ENCODE measurements around the gene PLEKHB2. TPM values are rescaled to one million over a fixed set of nuclear protein-coding genes. Genes with fewer than 3 reads are reported as not detected.
"Not testable (repeated sequence)": the region's sequence is repeated elsewhere in the genome, so short reads cannot be mapped to it uniquely, and the experiment has no call there.

PLEKHB2 gene
- total RNA-seq, 2 donors from 2014 or later, result 40.1 to 42.0 TPM

DNA sequence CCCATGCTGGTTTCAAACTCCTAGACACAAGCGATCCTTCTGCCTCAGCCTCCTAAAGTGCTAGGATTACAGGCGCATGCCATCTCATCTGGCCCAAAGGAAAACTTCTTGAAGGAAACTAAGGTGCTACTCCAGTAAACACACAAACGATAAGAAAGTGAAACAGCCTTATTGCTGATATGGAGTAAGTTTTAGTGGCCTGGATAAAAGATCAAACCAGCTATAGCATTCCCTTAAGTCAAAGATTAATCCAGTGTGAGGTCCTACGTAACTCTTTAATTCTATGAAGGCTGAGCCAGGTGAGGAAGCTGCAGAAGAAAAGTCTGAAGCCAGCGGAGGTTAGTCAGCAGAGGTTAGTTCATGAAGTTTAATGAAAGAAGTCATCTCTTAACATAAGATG is 63.4 kb downstream of the PLEKHB2 start:
- ATAC-seq (ENCODE audit: insufficient number of reproducible peaks, low FRiP score, low read depth), result no peak
- Histone ChIP-seq H3K36me3 (no peaks in the 10 kb centered on the region), H3K4me3 (no peak overlapping the region), H3K27me3 (replicated peaks; ENCODE audit: insufficient read depth) (no peaks in the 10 kb centered on the region), H3K9me3 (no peaks in the 10 kb centered on the region), H3K4me1 (ENCODE audit: control insufficient read depth in 1 of 2, low read depth in 2 of 2) (no peaks in the 10 kb centered on the region), H3K27ac (no peak overlapping the region)
- TF ChIP-seq, protein P1, sequence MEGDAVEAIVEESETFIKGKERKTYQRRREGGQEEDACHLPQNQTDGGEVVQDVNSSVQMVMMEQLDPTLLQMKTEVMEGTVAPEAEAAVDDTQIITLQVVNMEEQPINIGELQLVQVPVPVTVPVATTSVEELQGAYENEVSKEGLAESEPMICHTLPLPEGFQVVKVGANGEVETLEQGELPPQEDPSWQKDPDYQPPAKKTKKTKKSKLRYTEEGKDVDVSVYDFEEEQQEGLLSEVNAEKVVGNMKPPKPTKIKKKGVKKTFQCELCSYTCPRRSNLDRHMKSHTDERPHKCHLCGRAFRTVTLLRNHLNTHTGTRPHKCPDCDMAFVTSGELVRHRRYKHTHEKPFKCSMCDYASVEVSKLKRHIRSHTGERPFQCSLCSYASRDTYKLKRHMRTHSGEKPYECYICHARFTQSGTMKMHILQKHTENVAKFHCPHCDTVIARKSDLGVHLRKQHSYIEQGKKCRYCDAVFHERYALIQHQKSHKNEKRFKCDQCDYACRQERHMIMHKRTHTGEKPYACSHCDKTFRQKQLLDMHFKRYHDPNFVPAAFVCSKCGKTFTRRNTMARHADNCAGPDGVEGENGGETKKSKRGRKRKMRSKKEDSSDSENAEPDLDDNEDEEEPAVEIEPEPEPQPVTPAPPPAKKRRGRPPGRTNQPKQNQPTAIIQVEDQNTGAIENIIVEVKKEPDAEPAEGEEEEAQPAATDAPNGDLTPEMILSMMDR (IDR thresholded peaks at IDR 0.05), result no peak
- DNase-seq (ENCODE audit: low spot score), result no peak

DNA sequence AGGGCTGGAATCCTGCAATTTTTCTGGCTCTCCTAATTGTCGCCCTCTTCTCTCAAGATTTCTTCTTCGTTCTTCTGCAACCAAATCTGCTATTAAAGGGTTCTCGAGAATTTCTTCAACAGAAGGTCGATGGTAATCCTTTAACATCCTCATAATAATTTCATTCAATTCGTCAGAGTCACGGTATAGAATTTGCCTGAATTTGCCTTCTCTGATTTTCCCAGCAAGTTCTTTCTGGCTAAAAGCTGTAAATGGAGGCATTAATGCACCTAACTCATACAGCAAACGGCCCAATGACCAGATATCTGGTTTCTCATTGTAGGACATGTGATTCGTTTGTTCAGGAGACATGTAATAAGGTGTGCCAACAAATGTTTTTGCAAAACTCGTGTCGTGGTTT is 72.9 kb downstream of the PLEKHB2 start:
- not testable (repeated sequence) for ATAC-seq (ENCODE audit: insufficient number of reproducible peaks, low FRiP score, low read depth); DNase-seq (ENCODE audit: low spot score); H3K36me3 ChIP-seq; H3K4me1 ChIP-seq (ENCODE audit: control insufficient read depth in 1 of 2, low read depth in 2 of 2); H3K27me3 ChIP-seq (replicated peaks; ENCODE audit: insufficient read depth); H3K4me3 ChIP-seq; H3K27ac ChIP-seq; H3K9me3 ChIP-seq

DNA sequence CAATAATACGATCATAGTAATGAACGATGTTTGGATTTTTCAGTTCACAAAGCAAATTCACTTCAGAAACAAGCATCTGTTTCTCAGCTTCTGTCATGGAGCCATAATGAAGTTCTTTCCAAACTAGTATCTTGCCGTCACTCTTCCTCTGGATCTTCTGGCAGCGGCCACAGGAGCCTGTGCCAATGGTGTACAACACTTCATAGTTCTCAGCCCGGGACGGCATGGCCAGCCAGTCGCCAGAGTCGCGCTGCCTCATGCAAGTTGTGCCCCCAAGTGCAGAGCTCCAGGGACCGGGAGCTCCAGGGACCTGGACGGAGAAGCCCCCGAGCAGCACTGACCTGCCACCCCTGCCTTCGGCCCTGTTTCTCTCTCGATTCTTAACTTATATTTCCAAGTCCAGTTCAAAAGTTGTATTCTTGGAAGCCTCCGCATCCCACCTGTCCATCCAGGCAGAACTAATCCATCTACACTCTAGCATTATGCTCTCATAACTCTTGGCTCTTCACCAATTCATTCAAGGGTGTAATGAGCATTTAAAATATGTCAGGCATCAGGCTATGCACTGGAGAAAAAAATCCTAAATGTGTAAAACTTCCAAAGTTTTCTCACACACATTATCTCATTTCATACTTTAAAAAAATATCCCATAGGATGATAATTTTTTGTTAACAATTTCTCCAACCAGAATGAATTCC is 73.7 kb downstream of the PLEKHB2 start:
- ATAC-seq (ENCODE audit: insufficient number of reproducible peaks, low FRiP score, low read depth); H3K9me3 ChIP-seq; H3K36me3 ChIP-seq; H3K4me3 ChIP-seq; H3K4me1 ChIP-seq (ENCODE audit: control insufficient read depth in 1 of 2, low read depth in 2 of 2); DNase-seq (ENCODE audit: low spot score); H3K27me3 ChIP-seq (replicated peaks; ENCODE audit: insufficient read depth); H3K27ac ChIP-seq: not testable (repeated sequence)

DNA sequence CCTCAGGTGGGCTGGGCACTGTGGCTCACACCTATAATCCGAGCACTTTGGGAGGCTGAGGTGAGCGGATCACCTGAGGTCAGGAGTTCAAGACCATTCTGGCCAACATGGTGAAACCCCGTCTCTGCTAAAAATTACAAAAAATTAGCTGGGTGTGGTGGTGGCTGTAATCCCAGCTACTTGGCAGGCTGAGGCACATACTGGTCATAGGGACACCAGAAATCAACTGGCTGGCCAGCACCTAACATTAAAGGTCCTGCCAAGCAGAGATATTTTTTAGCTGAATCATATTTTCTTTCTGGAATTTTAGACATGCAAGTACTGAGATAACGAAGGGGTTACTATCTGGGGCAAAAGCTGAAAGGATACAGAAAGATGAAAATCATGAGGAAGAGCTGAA is 76.3 kb downstream of the PLEKHB2 start:
- H3K4me3 ChIP-seq; DNase-seq (ENCODE audit: low spot score); H3K9me3 ChIP-seq; H3K27me3 ChIP-seq (replicated peaks; ENCODE audit: insufficient read depth); H3K4me1 ChIP-seq (ENCODE audit: control insufficient read depth in 1 of 2, low read depth in 2 of 2); H3K27ac ChIP-seq; ATAC-seq (ENCODE audit: insufficient number of reproducible peaks, low FRiP score, low read depth); H3K36me3 ChIP-seq: not testable (repeated sequence)

DNA sequence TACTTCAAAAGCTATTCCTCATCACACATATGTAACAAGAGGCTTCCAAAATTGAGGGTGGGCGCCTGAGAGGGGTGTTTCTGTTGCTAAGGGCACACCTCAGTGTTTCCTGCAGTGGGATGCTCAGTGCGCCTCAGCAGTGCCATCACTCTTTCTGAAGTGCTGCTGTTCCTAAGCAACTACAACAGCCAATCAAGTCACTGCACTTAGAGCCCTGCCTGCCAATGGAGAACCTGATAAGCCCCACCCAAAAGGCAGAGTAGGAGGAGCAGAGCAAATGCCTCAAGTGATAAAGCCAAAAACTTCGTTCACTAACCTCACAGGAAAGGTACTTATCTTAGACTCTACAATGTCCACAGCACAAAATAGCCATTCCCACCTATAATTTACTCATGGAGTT is 88.3 kb downstream of the PLEKHB2 start:
- not testable (repeated sequence) for DNase-seq (ENCODE audit: low spot score); H3K9me3 ChIP-seq; H3K36me3 ChIP-seq; ATAC-seq (ENCODE audit: insufficient number of reproducible peaks, low FRiP score, low read depth); H3K4me1 ChIP-seq (ENCODE audit: control insufficient read depth in 1 of 2, low read depth in 2 of 2); H3K4me3 ChIP-seq; H3K27ac ChIP-seq; H3K27me3 ChIP-seq (replicated peaks; ENCODE audit: insufficient read depth)

DNA sequence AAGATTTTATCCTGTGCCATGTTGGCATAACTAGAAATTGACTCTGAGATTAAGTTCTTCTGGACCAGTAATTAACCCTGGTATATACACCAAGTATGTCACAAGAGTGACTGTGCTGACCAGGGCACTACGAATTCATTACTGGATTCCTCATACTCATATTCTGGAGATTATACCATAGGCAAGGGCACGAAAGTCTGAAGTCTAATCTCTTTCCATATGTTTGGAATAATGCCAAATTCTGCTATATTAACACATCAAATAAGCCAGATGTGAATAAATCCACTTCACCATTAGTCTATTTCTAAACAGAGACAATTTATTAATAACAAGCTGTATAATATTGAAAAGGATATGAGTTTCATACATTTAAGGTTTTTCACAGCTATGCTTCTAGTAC is 91.0 kb downstream of the PLEKHB2 start:
- H3K9me3 ChIP-seq; H3K27me3 ChIP-seq (replicated peaks; ENCODE audit: insufficient read depth); H3K4me1 ChIP-seq (ENCODE audit: control insufficient read depth in 1 of 2, low read depth in 2 of 2); H3K4me3 ChIP-seq; H3K36me3 ChIP-seq; ATAC-seq (ENCODE audit: insufficient number of reproducible peaks, low FRiP score, low read depth); H3K27ac ChIP-seq; DNase-seq (ENCODE audit: low spot score): not testable (repeated sequence)

Other genes with a start within 250 kb of the PLEKHB2 start
- gene FAM168B, start 11.9 kb upstream of the PLEKHB2 start, total RNA-seq, result 100 to 1,000 TPM; 144 to 156 TPM
- gene POTEE, start 104.2 kb downstream of the PLEKHB2 start, total RNA-seq, result not detected